BJ (cell line): ENCODE results near the gene ITGA11. TPM values are rescaled to one million over a fixed set of nuclear protein-coding genes. Genes with fewer than 3 reads are reported as not detected.

Experiments used
- CTCF ChIA-PET: fragments of 350-600 bp; formaldehyde crosslinking; extraction: SDS; loops from one replicate; lab custom pipeline; 2021; ENCODE audit warnings: antibody characterized with exemption, inconsistent platforms; lab: Yijun Ruan, JAX
- POLR2A ChIA-PET: fragments of 300-600 bp; sonication (Branson Sonifier 250); formaldehyde crosslinking; extraction: SDS; loops from one replicate; lab custom pipeline; 2021; ENCODE audit warnings: antibody characterized with exemption; lab: Charles Lee
- DNase-seq: peaks from one replicate; pipeline ENCODE4 v3.0.0-alpha.2; 2011; ENCODE audit warnings: low read depth
- H3K27me3 ChIP-seq: 2 replicates; pipeline ENCODE4 v1.6.0; 2011; ENCODE audit warnings: low read length; ENCODE audit not compliant: control insufficient read depth, insufficient read depth
- H3K36me3 ChIP-seq: 2 replicates; pipeline ENCODE4 v1.5.1; 2011; ENCODE audit warnings: low read length; ENCODE audit not compliant: control insufficient read depth, insufficient read depth
- H3K4me3 ChIP-seq: 2 replicates; pipeline ENCODE4 v1.5.1; 2011; ENCODE audit warnings: low read depth, mild to moderate bottlenecking, control low read depth, low read length
- polyA plus RNA-seq: library from polyadenylated mRNA; depleted of rRNA; stranded (reverse); fragments of >200 nt; gene quantifications from 2 replicates; pipeline ENCODE4 v1.2.3, GENCODE V29; 2011
- TF ChIP-seq, protein P1 (sequence below): IDR thresholded peaks from 2 replicates; pipeline ENCODE4 v1.5.1; 2011; ENCODE audit warnings: low read depth, mild to moderate bottlenecking, control low read depth, inconsistent platforms, low read length, moderate library complexity; ENCODE audit not compliant: insufficient read depth

Gene ITGA11
- polyA plus RNA-seq, 1 experiment: 72.7 TPM

DNA sequence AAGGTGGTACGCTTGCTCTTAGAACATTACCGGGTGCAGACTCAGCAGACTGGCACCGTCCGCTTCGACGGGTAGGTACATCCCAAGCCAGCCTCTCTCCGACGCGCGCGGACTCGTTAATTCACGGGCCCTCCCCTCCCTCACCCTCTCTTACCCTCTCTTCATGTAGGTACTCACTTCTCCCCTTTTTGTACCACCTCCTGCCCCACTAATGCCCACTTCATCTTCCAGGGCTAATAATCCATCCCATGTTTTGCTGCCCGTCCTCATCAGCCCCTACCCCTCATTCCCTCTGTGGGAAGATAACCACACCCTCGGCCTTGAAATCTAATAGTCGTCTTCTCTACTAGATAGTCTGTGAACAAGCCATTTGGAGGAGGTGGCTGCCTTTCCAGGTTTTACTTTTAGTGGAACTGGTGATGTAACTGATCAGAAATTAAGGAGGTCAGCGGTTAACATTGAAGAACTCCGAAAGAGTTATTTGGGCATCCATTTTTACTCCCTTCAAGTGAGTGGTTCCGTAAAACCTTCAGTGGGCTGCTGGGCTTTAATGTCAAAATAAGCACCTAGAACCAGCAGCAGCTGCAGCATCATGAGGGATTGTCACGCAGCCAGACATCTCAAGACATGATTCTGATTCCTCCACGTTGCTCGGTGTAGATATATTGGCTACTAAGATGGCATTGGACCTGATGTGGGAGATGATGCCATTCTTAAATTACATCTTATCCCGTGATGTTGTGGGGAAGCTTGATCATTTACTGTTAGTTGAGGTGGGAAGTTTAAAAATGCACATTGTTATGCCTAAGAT, 153.2 kb downstream of the ITGA11 start:
- CTCF ChIA-PET: interaction anchor here (3.6 kb wide), 1 partner anchor 26 kb away, joined by 17 read pairs; no protein-coding TSS in a partner anchor
- no peak for DNase-seq
- POLR2A ChIA-PET: interaction anchor here (1.0 kb wide), 1 partner anchor 15 kb away, joined by 3 read pairs; no protein-coding TSS in a partner anchor

DNA sequence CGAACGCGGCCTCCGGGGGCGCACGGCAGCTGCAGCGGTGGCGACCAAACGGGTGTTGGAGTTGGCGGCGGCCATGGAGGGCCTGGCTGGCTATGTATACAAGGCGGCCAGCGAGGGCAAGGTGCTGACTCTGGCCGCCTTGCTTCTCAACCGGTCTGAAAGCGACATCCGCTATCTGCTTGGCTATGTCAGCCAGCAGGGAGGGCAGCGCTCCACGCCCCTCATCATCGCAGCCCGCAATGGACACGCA, 153.7 kb downstream of the ITGA11 start:
- TF ChIP-seq, protein P1, sequence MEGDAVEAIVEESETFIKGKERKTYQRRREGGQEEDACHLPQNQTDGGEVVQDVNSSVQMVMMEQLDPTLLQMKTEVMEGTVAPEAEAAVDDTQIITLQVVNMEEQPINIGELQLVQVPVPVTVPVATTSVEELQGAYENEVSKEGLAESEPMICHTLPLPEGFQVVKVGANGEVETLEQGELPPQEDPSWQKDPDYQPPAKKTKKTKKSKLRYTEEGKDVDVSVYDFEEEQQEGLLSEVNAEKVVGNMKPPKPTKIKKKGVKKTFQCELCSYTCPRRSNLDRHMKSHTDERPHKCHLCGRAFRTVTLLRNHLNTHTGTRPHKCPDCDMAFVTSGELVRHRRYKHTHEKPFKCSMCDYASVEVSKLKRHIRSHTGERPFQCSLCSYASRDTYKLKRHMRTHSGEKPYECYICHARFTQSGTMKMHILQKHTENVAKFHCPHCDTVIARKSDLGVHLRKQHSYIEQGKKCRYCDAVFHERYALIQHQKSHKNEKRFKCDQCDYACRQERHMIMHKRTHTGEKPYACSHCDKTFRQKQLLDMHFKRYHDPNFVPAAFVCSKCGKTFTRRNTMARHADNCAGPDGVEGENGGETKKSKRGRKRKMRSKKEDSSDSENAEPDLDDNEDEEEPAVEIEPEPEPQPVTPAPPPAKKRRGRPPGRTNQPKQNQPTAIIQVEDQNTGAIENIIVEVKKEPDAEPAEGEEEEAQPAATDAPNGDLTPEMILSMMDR: peak; percentile 52
- DNase-seq: no peak
- Histone ChIP-seq H3K4me3 (peak overlapping the region; percentile 85), H3K27me3 (no peaks in the 10 kb centered on the region), H3K36me3 (no peaks in the 10 kb centered on the region)
- ChIA-PET POLR2A (no interaction called here), CTCF (interaction anchor here (1.3 to 3.6 kb wide), 3 partner anchors 11 to 276 kb away, joined by 3 to 17 read pairs (median 8); no protein-coding TSS in a partner anchor)

More for the DNA sequence above, 153.2 kb downstream of the ITGA11 start:
- TF ChIP-seq, protein P1: no peak
- peak overlapping the region; percentile 85 for H3K4me3 ChIP-seq
- no peaks in the 10 kb centered on the region for H3K27me3 ChIP-seq
- H3K36me3 ChIP-seq: no peaks in the 10 kb centered on the region

DNA sequence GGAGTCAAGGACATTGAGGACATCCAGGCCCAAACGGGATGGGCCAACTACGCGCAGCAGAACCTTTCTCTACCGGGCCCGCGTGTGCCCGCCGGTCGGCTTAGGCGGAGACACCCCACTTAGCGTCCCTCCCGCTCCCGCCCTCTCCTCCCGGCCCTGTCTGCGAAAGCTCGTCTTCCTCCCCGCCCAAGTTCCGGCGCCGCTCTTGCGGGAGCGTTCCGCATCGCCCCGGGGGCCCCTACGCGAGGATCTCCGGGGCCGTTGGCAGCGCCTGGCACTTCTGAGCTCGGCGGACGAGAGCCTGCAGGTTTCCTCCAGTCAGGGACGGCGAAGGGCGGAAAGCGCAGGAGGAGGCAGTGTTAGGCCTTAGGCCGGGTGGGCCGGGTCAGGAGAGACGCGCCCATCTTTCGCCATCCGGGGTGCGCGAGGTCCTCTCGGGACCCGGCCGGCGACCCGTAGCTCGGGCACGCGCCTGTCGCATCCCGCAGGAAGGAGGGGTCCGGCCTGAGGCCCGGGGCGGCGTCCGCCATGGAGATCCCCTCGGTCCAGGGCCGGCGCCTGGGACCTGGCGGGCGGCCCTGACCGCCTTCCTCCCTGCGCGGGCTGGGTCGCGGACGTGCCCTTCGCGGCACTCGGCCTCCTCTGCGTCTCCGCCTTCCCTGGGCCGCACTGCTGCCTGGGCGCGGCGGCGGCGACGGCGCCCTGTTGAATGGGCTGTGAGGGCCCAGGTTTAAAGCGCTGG, 154.2 kb downstream of the ITGA11 start, which contains the start of gene FEM1B:
Gene FEM1B, plus strand, starts transcription at position 143 of the 742 bp plus-strand sequence. CDS start 673 bp downstream, outside the sequence.
- DNase-seq: peak; percentile 49
- Histone ChIP-seq H3K4me3 (peak within 1 kb of the TSS; percentile 85), H3K36me3 (no peaks in the 10 kb centered on the region), H3K27me3 (no peaks in the 10 kb centered on the region)
- ChIA-PET POLR2A (interaction anchor here (0.6 kb wide), 2 partner anchors 9 to 57 kb away, joined by 3 to 4 read pairs; no protein-coding TSS in a partner anchor), CTCF (interaction anchor here (0.6 to 3.6 kb wide), 8 partner anchors 12 to 396 kb away, joined by 3 to 17 read pairs (median 4); no protein-coding TSS in a partner anchor)
- TF ChIP-seq, protein P1: no peak

DNA sequence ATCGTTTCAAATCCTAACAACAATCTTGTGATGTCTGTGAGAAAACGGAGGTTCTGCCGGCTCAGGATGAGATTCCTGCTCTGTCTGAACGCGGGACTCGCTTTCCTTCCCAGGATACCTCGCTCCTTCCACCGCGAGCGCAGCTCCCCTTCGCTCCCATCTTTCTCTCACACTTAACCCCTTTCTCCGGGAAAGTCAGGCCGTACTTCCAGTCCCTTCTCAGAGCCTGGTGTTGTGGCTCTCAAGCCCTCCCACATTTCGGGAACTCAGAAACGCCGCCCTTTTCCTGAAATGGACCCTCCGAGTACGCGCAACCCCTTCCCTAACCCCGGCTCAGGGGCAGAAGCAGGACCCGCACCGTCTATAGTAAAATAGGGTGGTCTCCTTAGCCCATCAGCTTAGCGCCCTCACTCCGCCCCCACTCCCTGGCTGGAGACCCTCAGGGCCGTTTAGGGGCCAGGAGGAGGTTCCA, 154.8 kb downstream of the ITGA11 start:
- Histone ChIP-seq H3K4me3 (peak overlapping the region; percentile 85), H3K27me3 (no peaks in the 10 kb centered on the region), H3K36me3 (no peaks in the 10 kb centered on the region)
- POLR2A ChIA-PET: interaction anchor here (0.6 kb wide), 1 partner anchor 202 kb away, joined by 4 read pairs; no protein-coding TSS in a partner anchor
- DNase-seq: no peak
- CTCF ChIA-PET: interaction anchor here (0.6 to 3.6 kb wide), 8 partner anchors 12 to 397 kb away, joined by 3 to 17 read pairs (median 4); no protein-coding TSS in a partner anchor
- TF ChIP-seq, protein P1: no peak
